AG04449 (cell line): ENCODE results near the gene CYP2C18.

ENCODE experiments used
- CTCF ChIA-PET: fragments of 350-600 bp; formaldehyde crosslinking; extraction: SDS; loops from one replicate; lab custom pipeline; 2021; ENCODE audit warnings: antibody characterized with exemption; lab: Yijun Ruan, JAX
- POLR2A ChIA-PET: fragments of 400-600, 350-600 bp; formaldehyde crosslinking; extraction: SDS; loops from one replicate; lab custom pipeline; 2020; ENCODE audit warnings: antibody characterized with exemption, inconsistent platforms; lab: Yijun Ruan, JAX
- DNase-seq: peaks from one replicate; pipeline ENCODE4 v3.0.0-alpha.2; 2010; ENCODE audit warnings: low read depth, low spot score
- H3K4me3 ChIP-seq: 2 replicates; pipeline ENCODE4 v1.5.1; 2011; ENCODE audit warnings: low read depth, mild to moderate bottlenecking, control low read depth, low read length
- TF ChIP-seq, protein P1 (sequence below): IDR thresholded peaks from one replicate; pipeline ENCODE4 v1.5.1; 2011; ENCODE audit warnings: mild to moderate bottlenecking, moderate library complexity, low read length, control low read depth, inconsistent platforms; ENCODE audit not compliant: insufficient read depth; ENCODE audit errors: missing control alignments

CYP2C18 gene

DNA sequence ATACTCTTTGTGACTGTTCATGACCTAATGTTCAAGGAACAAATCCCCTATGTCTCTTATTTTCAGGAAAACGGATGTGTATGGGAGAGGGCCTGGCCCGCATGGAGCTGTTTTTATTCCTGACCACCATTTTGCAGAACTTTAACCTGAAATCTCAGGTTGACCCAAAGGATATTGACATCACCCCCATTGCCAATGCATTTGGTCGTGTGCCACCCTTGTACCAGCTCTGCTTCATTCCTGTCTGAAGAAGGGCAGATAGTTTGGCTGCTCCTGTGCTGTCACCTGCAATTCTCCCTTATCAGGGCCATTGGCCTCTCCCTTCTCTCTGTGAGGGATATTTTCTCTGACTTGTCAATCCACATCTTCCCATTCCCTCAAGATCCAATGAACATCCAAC, 51.7 kb downstream of the CYP2C18 start:
- ChIA-PET POLR2A (no interaction called here), CTCF (no interaction called here)
- no peak for DNase-seq
- TF ChIP-seq, protein P1, sequence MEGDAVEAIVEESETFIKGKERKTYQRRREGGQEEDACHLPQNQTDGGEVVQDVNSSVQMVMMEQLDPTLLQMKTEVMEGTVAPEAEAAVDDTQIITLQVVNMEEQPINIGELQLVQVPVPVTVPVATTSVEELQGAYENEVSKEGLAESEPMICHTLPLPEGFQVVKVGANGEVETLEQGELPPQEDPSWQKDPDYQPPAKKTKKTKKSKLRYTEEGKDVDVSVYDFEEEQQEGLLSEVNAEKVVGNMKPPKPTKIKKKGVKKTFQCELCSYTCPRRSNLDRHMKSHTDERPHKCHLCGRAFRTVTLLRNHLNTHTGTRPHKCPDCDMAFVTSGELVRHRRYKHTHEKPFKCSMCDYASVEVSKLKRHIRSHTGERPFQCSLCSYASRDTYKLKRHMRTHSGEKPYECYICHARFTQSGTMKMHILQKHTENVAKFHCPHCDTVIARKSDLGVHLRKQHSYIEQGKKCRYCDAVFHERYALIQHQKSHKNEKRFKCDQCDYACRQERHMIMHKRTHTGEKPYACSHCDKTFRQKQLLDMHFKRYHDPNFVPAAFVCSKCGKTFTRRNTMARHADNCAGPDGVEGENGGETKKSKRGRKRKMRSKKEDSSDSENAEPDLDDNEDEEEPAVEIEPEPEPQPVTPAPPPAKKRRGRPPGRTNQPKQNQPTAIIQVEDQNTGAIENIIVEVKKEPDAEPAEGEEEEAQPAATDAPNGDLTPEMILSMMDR = no peak
- H3K4me3 ChIP-seq = no peak overlapping the region

DNA sequence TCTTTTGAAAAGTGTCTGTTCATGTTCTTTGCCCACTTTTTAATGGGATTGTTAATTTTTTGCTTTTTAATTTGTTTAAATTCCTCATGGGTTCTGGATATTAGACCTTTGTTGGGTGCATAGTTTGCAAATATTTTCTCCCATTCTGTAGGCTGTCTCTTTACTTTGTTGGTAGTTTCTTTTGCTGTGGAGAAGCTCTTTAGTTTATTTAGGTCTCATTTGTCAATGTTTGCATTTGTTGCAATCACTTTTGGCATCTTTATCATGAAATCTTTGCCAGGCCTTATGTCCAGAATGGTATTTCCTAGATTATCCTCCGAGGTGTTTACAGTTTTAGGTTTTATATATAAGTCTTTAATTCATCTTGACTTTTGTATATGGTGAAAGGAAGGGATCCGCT, 55.1 kb downstream of the CYP2C18 start:
- no peak overlapping the region for H3K4me3 ChIP-seq
- TF ChIP-seq, protein P1 = no peak
- DNase-seq = no peak
- POLR2A ChIA-PET = no interaction called here
- CTCF ChIA-PET = no interaction called here

DNA sequence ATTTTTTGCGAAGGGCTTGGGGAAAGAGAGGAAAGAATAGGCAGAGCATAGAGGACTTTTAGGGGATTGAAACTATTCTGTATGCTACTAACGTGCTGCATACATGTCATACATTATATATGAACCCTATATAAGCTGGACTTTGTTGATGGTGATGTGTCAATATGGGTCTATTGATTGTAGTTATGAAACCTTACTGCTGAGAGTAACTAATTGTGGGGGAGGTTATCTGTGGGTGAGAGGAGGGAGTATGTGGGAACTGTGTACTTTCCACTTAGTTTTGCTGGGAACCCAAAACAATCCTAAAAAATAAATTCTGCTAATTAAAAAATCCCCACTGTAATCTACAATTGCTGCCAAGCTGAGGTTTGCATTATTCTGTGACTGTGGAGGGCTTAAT, 63.6 kb downstream of the CYP2C18 start:
- no peak overlapping the region for H3K4me3 ChIP-seq
- no peak for DNase-seq
- ChIA-PET CTCF (no interaction called here), POLR2A (no interaction called here)
- TF ChIP-seq, protein P1 = no peak

DNA sequence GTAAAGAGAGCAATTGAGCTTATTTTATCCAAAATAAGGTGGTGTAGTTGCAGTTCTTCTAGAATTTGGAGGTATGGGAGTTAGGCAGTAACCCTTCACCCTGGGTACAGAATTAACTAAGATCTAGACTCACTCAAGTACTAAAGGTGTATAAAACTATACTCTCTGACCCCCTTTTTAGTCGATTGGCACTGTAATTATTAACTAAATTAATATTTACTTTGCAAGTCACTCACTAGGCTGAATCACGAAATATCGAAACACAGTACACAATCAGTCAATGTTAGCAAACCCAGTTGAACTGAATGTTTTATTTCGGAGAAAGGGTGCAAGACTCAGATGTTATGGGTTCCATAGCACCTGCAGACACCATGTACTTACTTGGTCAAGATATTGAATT, 64.3 kb downstream of the CYP2C18 start:
- CTCF ChIA-PET = no interaction called here
- POLR2A ChIA-PET = no interaction called here
- no peak for DNase-seq
- H3K4me3 ChIP-seq = no peak overlapping the region
- TF ChIP-seq, protein P1 = no peak

DNA sequence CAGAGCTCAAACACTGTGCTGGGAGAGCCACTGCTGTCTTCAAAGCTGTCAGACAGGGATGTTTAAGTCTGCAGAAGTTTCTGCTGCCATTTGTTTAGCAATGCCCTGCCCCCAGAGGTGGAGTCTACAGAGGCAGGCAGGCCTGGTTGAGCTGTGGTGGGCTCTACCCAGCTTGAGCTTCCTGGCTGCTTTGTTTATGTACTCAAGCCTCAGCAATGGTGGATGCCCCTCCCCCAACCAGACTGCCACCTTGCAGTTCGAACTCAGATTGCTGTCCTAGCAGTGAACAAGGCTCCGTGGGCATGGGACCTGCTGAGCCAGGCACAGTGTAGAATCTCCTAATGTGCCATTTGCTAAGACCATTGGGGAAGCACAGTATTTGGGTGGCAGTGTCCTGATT, 74.4 kb downstream of the CYP2C18 start:
- ChIA-PET CTCF (no interaction called here), POLR2A (no interaction called here)
- no peak overlapping the region for H3K4me3 ChIP-seq
- TF ChIP-seq, protein P1 = no peak
- no peak for DNase-seq

DNA sequence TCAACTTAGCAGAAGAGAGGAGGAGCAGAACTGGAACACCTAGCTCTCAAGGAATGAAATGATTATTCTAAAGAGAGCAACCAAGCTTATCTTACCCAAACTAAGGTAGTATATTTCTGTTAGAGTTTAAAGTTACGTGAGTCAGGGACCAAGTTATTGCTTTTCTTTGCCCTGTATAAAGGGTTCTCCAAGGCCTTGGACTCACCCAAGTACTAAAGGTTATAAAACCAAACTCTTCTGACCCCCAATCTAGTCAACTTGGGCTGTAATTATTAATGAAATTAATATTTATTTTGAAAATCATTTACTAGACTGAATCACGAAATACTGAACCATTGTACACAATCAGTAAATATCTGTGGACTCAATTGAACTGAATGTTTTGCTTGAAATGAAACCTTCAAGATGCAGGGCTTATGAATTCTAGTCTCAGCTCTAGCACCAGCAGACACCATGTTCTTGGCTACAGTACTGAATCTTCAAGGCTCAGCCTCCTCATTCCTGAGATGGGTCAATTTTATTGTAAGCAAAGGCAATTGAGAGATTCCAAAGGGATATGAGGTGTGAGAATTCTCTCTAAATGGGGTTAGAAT, 77.2 kb downstream of the CYP2C18 start:
- CTCF ChIA-PET = no interaction called here
- no peak overlapping the region for H3K4me3 ChIP-seq
- TF ChIP-seq, protein P1 = no peak
- DNase-seq = no peak
- POLR2A ChIA-PET = no interaction called here
